ENCODE measurements around the gene SLC25A45. TPM values are rescaled to one million over a fixed set of nuclear protein-coding genes. Genes with fewer than 3 reads are reported as not detected.

Gene SLC25A45
- polyA plus RNA-seq, 2 of the 4 experiments (the other 2 are of a cell fraction): 3.1 to 8.1 TPM

GRCh38 chr11:65419772-65420481 lies 37.5 kb upstream of the SLC25A45 start (continued):
- no peak for TF ChIP-seq REST (IDR thresholded peaks at IDR 0.05)
- TF ChIP-seq FOSL2 (IDR thresholded peaks at IDR 0.05): no peak
- TF ChIP-seq FOSL2 (CRISPR knock-in tag; IDR thresholded peaks at IDR 0.05): no peak
- TF ChIP-seq CBX2 (IDR thresholded peaks at IDR 0.05; ENCODE audit: borderline replicate concordance, low read depth): no peak
- peak; percentile 74; the same call in 1 of the 2 replicates for TF ChIP-seq HOXB13 (CRISPR knock-in tag; IDR thresholded peaks at IDR 0.05; ENCODE audit: low read depth)
- TF ChIP-seq NR3C1 (IDR thresholded peaks at IDR 0.05): no peak
- TF ChIP-seq ESRRA (IDR thresholded peaks at IDR 0.05; ENCODE audit: borderline replicate concordance, low read length): no peak
- TF ChIP-seq POLR2AphosphoS2 (conservative IDR thresholded peaks at IDR 0.05; ENCODE audit: low read length): no peak
- TF ChIP-seq MAFK (IDR thresholded peaks at IDR 0.05; ENCODE audit: partially characterized antibody): peak; percentile 99
- peak; percentile 91 for TF ChIP-seq FOSB (CRISPR knock-in tag; IDR thresholded peaks at IDR 0.05)
- TF ChIP-seq CTCF (IDR thresholded peaks at IDR 0.05): no peak
- no peak for TF ChIP-seq CHD2 (IDR thresholded peaks at IDR 0.05; ENCODE audit: low read length, partially characterized antibody)
- no peak for TF ChIP-seq JUN (IDR thresholded peaks at IDR 0.05)
- no peak for TF ChIP-seq CBX8 (IDR thresholded peaks at IDR 0.05)
- no peak for TF ChIP-seq CEBPB (IDR thresholded peaks at IDR 0.05)
- TF ChIP-seq HDAC2 (IDR thresholded peaks at IDR 0.05): no peak
- peak in 1 of 2 experiments; percentile 33; a peak in 2 of 5 replicates for TF ChIP-seq EP300 (IDR thresholded peaks at IDR 0.05)
- no peak for TF ChIP-seq E2F6 (IDR thresholded peaks at IDR 0.05; ENCODE audit: borderline replicate concordance, low read depth)
- no peak for TF ChIP-seq FOXS1 (CRISPR knock-in tag; IDR thresholded peaks at IDR 0.05)
- TF ChIP-seq EHF (CRISPR knock-in tag; IDR thresholded peaks at IDR 0.05): no peak
- TF ChIP-seq POLR2A (IDR thresholded peaks at IDR 0.05; ENCODE audit: low read length): no peak
- TF ChIP-seq KDM5A (IDR thresholded peaks at IDR 0.05): no peak
- TF ChIP-seq PBX3 (IDR thresholded peaks at IDR 0.05): no peak
- no peak for TF ChIP-seq RNF2 (IDR thresholded peaks at IDR 0.05; ENCODE audit: borderline replicate concordance, low read depth)
- TF ChIP-seq RCOR1 (IDR thresholded peaks at IDR 0.05; ENCODE audit: low read depth, low read length): no peak
- TF ChIP-seq HOXA7 (CRISPR knock-in tag; IDR thresholded peaks at IDR 0.05): peak; percentile 23; the same call in 1 of the 2 replicates
- TF ChIP-seq KDM1A (IDR thresholded peaks at IDR 0.05; ENCODE audit: low read depth): no peak
- no peak for TF ChIP-seq GATA3 (IDR thresholded peaks at IDR 0.05; ENCODE audit: borderline replicate concordance)
- TF ChIP-seq HOXB5 (CRISPR knock-in tag; IDR thresholded peaks at IDR 0.05): peak; percentile 31; the same call in 1 of the 2 replicates
- no peak for TF ChIP-seq HES2 (IDR thresholded peaks at IDR 0.05)
- no peak; the same call in none of the 2 replicates for TF ChIP-seq MAX (IDR thresholded peaks at IDR 0.05)
- TF ChIP-seq JUNB (IDR thresholded peaks at IDR 0.05): no peak
- no peak for TF ChIP-seq RAD21 (conservative IDR thresholded peaks at IDR 0.05 in 1 of 2, IDR thresholded peaks at IDR 0.05 in 1 of 2)
- TF ChIP-seq ZC3H11A (IDR thresholded peaks at IDR 0.05): no peak
- peak; percentile 70; the same call in 1 of the 2 replicates for TF ChIP-seq ZSCAN20 (CRISPR knock-in tag; IDR thresholded peaks at IDR 0.05)
- no peak for TF ChIP-seq SREBF2 (IDR thresholded peaks at IDR 0.05)
- no peak for TF ChIP-seq TFCP2L1 (CRISPR knock-in tag; IDR thresholded peaks at IDR 0.05)
- no peak for TF ChIP-seq NPAS2 (CRISPR knock-in tag; IDR thresholded peaks at IDR 0.05; ENCODE audit: borderline replicate concordance)
- TF ChIP-seq RFX5 (IDR thresholded peaks at IDR 0.05): 0 out of 2 replicates have a peak, but pooled peaks have one; percentile 16

All from A549 (cell line).